Coronary artery (tissue), 2 donors: Measurements from ENCODE around the gene EHHADH.

ENCODE experiments used
- DNase-seq: peaks from one replicate; pipeline ENCODE4 v3.0.0-alpha.2; 2017; ENCODE audit warnings: low spot score
- H3K27ac ChIP-seq, 2 donors: fragments of 200-600 bp; sonication (generic); one replicate each; pipeline ENCODE4 v1.5.1; 2016 to 2019
- H3K4me3 ChIP-seq: fragments of 200-600 bp; sonication (generic); 2 replicates; pipeline ENCODE4 v1.5.1; 2016; ENCODE audit warnings: mild to moderate bottlenecking, moderate library complexity
- CTCF ChIP-seq: fragments of 200-600 bp; sonication (generic); IDR thresholded peaks from one replicate; pipeline ENCODE4 v1.5.1; 2019; ENCODE audit warnings: antibody characterized with exemption

Gene EHHADH

GRCh38 chr3:185153861-185154629 lies 99.8 kb downstream of the EHHADH start:
- no peak for DNase-seq
- peak overlapping the region; percentile 91 for H3K4me3 ChIP-seq
- TF ChIP-seq CTCF = no peak
- peak overlapping the region in 1 of 2 donors; percentile 97 for H3K27ac ChIP-seq

GRCh38 chr3:185153171-185153771 lies 100.6 kb downstream of the EHHADH start:
- TF ChIP-seq CTCF = no peak
- H3K4me3 ChIP-seq = peak overlapping the region; percentile 91
- DNase-seq = no peak
- peak overlapping the region; percentile 87 to 97 for H3K27ac ChIP-seq

- DNase-seq = no peak
- TF ChIP-seq CTCF = no peak
- H3K27ac ChIP-seq = peak within 1 kb of the TSS; percentile 87 to 97
- peak within 1 kb of the TSS; percentile 91 for H3K4me3 ChIP-seq
These were observed 101.3 kb downstream of the EHHADH start, which contains the start of gene C3orf70 for GRCh38 chr3:185152410-185153170. C3orf70 (minus strand) TSS chr3:185153060; CDS start chr3:185152823, 237 bp downstream.

GRCh38 chr3:185151964-185152409 lies 101.9 kb downstream of the EHHADH start:
- no peak for TF ChIP-seq CTCF
- Histone ChIP-seq H3K27ac (peak overlapping the region; percentile 87 to 97), H3K4me3 (peak overlapping the region; percentile 91)
- DNase-seq = no peak

- Histone ChIP-seq H3K27ac (peak overlapping the region; percentile 87 to 97), H3K4me3 (peak overlapping the region; percentile 91)
- TF ChIP-seq CTCF = no peak
- DNase-seq = no peak
These were observed 102.5 kb downstream of the EHHADH start for GRCh38 chr3:185151101-185151963.

- Histone ChIP-seq H3K27ac (peak overlapping the region; percentile 60 to 97), H3K4me3 (peak overlapping the region; percentile 91)
- DNase-seq = no peak
These were observed 103.3 kb downstream of the EHHADH start for GRCh38 chr3:185150561-185150960.

More at GRCh38 chr3:185150561-185150960, 103.3 kb downstream of the EHHADH start:
- TF ChIP-seq CTCF = no peak
